ENCODE measurements around the gene PITHD1. TPM values are rescaled to one million over a fixed set of nuclear protein-coding genes. Genes with fewer than 3 reads are reported as not detected.

PITHD1 gene
- total and polyA plus RNA-seq, 2 donors (not counting 3 experiments of a cell fraction or from before 2014, with no cell fraction given) = 35.8 to 43.1 TPM

DNA sequence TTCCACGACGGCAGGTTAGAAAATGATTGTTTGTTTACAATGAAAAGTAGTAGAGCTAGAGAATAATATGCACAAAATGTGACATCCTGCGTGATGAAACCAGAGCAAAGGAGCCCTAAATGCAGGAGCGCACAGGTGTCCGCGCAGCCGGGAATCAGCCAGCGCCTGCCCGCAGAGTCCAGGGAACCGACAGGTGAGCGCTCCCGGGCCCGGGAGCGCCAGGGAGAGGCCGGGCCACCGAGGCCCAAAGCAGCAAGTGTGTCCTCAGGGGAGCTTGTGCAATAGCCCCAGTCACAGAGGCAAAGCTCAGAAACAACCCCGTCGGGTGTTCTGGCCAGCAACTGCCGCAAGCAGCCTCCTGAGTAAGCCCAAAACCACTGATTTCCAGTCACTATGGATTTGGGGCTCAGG lies 23.1 kb downstream of the PITHD1 start:
- peak overlapping the region; percentile 49 for H2AFZ ChIP-seq (ENCODE audit: low read depth, low read length)
- H3K36me3 ChIP-seq (ENCODE audit: control insufficient read depth in 2 of 2, extremely low read depth in 1 of 2, insufficient read depth in 2 of 2, low read length in 2 of 2) = peaks cover 0 to 19% of the 10 kb centered on the region in 2 experiments
- no peaks in the 10 kb centered on the region for H3K79me2 ChIP-seq (ENCODE audit: control insufficient read depth, insufficient read depth, low read length)
- peak overlapping the region; percentile 91 for H3K4me2 ChIP-seq (ENCODE audit: insufficient read depth, low read length)
- CTCF ChIA-PET = interaction anchor here (1.0 to 2.1 kb wide), 6 partner anchors 9 to 115 kb away, joined by 3 to 8 read pairs (median 5); partner anchors contain the start of gene PITHD1
- H3K27me3 ChIP-seq (ENCODE audit: control insufficient read depth in 2 of 2, insufficient read depth in 2 of 2, low read length in 2 of 2) = no peaks in the 10 kb centered on the region
- no peaks in the 10 kb centered on the region for H3K9me1 ChIP-seq (replicated peaks; ENCODE audit: control insufficient read depth, extremely low read depth, insufficient read depth, low read length)
- intact Hi-C loops (cut with micrococcal nuclease) = loop anchor here (2.0 to 5.0 kb wide), 2 partner anchors 157 to 244 kb away; partner anchors contain the start of genes ID3 and PNRC2
- dilution Hi-C loops (cut with MboI; ENCODE audit: extremely low pct_ligation_motif_present, low sequenced_read_pairs) = no loop called here
- no peaks in the 10 kb centered on the region for H3K9me3 ChIP-seq (replicated peaks; ENCODE audit: control insufficient read depth, insufficient read depth, low read length)
- peak overlapping the region; percentile 45 to 83 (median 73) for H3K4me3 ChIP-seq (replicated peaks in 1 of 3; ENCODE audit: insufficient read depth in 1 of 3, low read depth in 1 of 3, low read length in 3 of 3)
- BruUV-seq (replicated peaks) = no TSS peak
- H3K9ac ChIP-seq (replicated peaks; ENCODE audit: extremely low read depth, insufficient read depth, low read length) = peak overlapping the region; percentile 77
- FAIRE-seq (no peak), DNase-seq (ENCODE audit: low read depth, low spot score) (no peak)
- no peaks in the 10 kb centered on the region for H4K20me1 ChIP-seq (replicated peaks; ENCODE audit: control insufficient read depth, extremely low read depth, insufficient read depth, low read length)
- peak overlapping the region; percentile 25 for H3K27ac ChIP-seq (ENCODE audit: insufficient read depth, low read depth, low read length)
- POLR2A ChIA-PET = interaction anchor here (1.6 kb wide), 1 partner anchor 23 kb away, joined by 3 read pairs; the partner anchor contains the start of gene PITHD1
- TF ChIP-seq MYC (IDR thresholded peaks at IDR 0.05; ENCODE audit: low read depth, low read length) (no peak), EZH2 (IDR thresholded peaks at IDR 0.05; ENCODE audit: borderline replicate concordance, low read depth, low read length, severe bottlenecking) (peak; percentile 54)
- peaks cover 15% of the 10 kb centered on the region for H3K4me1 ChIP-seq (ENCODE audit: control insufficient read depth, extremely low read depth, insufficient read depth, low read length)

DNA sequence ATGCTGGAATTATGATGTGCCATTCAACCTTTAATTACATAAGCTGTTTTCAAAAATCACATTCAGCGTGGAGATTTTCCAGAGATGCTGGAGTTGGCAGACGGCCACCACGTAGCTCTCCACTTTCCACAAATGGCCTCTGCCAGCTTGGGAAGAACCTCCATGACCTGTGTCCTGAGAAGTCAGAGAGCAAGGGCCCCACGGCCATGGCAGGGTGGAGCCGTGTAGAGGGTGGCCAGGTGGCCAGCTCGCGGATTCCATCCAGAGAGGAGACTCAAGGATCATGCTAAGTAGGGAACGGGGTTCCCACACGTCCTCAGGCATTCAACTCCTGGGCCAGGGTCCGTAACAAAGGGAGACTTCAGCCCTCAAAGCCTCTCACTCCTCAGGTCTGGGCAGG lies 23.7 kb downstream of the PITHD1 start:
- Histone ChIP-seq H3K4me2 (ENCODE audit: insufficient read depth, low read length) (no peak overlapping the region), H2AFZ (ENCODE audit: low read depth, low read length) (no peak overlapping the region), H3K79me2 (ENCODE audit: control insufficient read depth, insufficient read depth, low read length) (no peaks in the 10 kb centered on the region), H3K27ac (ENCODE audit: insufficient read depth, low read depth, low read length) (no peak overlapping the region), H3K36me3 (ENCODE audit: control insufficient read depth in 2 of 2, extremely low read depth in 1 of 2, insufficient read depth in 2 of 2, low read length in 2 of 2) (peaks cover 0 to 14% of the 10 kb centered on the region in 2 experiments), H3K9ac (replicated peaks; ENCODE audit: extremely low read depth, insufficient read depth, low read length) (no peak overlapping the region), H4K20me1 (replicated peaks; ENCODE audit: control insufficient read depth, extremely low read depth, insufficient read depth, low read length) (no peaks in the 10 kb centered on the region), H3K4me3 (replicated peaks in 1 of 3; ENCODE audit: insufficient read depth in 1 of 3, low read depth in 1 of 3, low read length in 3 of 3) (no peak overlapping the region), H3K4me1 (ENCODE audit: control insufficient read depth, extremely low read depth, insufficient read depth, low read length) (peaks cover 15% of the 10 kb centered on the region), H3K9me3 (replicated peaks; ENCODE audit: control insufficient read depth, insufficient read depth, low read length) (no peaks in the 10 kb centered on the region), H3K9me1 (replicated peaks; ENCODE audit: control insufficient read depth, extremely low read depth, insufficient read depth, low read length) (no peaks in the 10 kb centered on the region), H3K27me3 (ENCODE audit: control insufficient read depth in 2 of 2, insufficient read depth in 2 of 2, low read length in 2 of 2) (no peaks in the 10 kb centered on the region)
- CTCF ChIA-PET = interaction anchor here (1.0 to 2.1 kb wide), 7 partner anchors 9 to 115 kb away, joined by 3 to 8 read pairs (median 5); partner anchors contain the start of genes HMGCL and PITHD1
- BruUV-seq (replicated peaks) = no TSS peak
- DNase-seq (ENCODE audit: low read depth, low spot score) (no peak), FAIRE-seq (no peak)
- intact Hi-C loops (cut with micrococcal nuclease) (loop anchor here (2.0 to 5.0 kb wide), 2 partner anchors 157 to 245 kb away; partner anchors contain the start of genes ID3 and PNRC2), dilution Hi-C loops (cut with MboI; ENCODE audit: extremely low pct_ligation_motif_present, low sequenced_read_pairs) (no loop called here)
- POLR2A ChIA-PET = interaction anchor here (1.6 kb wide), 1 partner anchor 24 kb away, joined by 3 read pairs; the partner anchor contains the start of gene PITHD1
- TF ChIP-seq POLR2AphosphoS5 (IDR thresholded peaks at IDR 0.05; ENCODE audit: insufficient read depth, low read depth, low read length) = no peak
- TF ChIP-seq GATA2 (IDR thresholded peaks at IDR 0.05; ENCODE audit: insufficient read depth, insufficient read length, low read depth, low read length) = no peak
- TF ChIP-seq, protein P1, sequence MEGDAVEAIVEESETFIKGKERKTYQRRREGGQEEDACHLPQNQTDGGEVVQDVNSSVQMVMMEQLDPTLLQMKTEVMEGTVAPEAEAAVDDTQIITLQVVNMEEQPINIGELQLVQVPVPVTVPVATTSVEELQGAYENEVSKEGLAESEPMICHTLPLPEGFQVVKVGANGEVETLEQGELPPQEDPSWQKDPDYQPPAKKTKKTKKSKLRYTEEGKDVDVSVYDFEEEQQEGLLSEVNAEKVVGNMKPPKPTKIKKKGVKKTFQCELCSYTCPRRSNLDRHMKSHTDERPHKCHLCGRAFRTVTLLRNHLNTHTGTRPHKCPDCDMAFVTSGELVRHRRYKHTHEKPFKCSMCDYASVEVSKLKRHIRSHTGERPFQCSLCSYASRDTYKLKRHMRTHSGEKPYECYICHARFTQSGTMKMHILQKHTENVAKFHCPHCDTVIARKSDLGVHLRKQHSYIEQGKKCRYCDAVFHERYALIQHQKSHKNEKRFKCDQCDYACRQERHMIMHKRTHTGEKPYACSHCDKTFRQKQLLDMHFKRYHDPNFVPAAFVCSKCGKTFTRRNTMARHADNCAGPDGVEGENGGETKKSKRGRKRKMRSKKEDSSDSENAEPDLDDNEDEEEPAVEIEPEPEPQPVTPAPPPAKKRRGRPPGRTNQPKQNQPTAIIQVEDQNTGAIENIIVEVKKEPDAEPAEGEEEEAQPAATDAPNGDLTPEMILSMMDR (IDR thresholded peaks at IDR 0.05; ENCODE audit: extremely low read depth in 1 of 2, insufficient read depth in 1 of 2, low read depth in 1 of 2, low read length in 2 of 2) = no peak
- TF ChIP-seq JUN (IDR thresholded peaks at IDR 0.05; ENCODE audit: borderline replicate concordance, insufficient read depth, insufficient read length, low read depth) = no peak
- TF ChIP-seq POLR2A (IDR thresholded peaks at IDR 0.05; ENCODE audit: low read depth, low read length) = no peak
- TF ChIP-seq, protein P2, sequence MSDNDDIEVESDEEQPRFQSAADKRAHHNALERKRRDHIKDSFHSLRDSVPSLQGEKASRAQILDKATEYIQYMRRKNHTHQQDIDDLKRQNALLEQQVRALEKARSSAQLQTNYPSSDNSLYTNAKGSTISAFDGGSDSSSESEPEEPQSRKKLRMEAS (IDR thresholded peaks at IDR 0.05; ENCODE audit: insufficient read depth, insufficient read length) = no peak
- TF ChIP-seq EZH2 (IDR thresholded peaks at IDR 0.05; ENCODE audit: borderline replicate concordance, low read depth, low read length, severe bottlenecking) = no peak
- no peak for TF ChIP-seq FOS (IDR thresholded peaks at IDR 0.05; ENCODE audit: borderline replicate concordance, insufficient read depth, low read length)
- no peak for TF ChIP-seq MYC (IDR thresholded peaks at IDR 0.05; ENCODE audit: low read depth, low read length)
